Endothelial cell (in vitro differentiated cells): ENCODE measurements around the gene RNASEH2A. TPM values are rescaled to one million over a fixed set of nuclear protein-coding genes. Genes with fewer than 3 reads are reported as not detected.

Experiments used
- DNase-seq: peaks from one replicate; pipeline ENCODE4 v3.0.0; 2021; ENCODE audit warnings: low spot score
- H3K27ac Mint-ChIP-seq: one replicate; pipeline ENCODE4 v1.8.0; 2021; ENCODE audit warnings: mixed read lengths, inconsistent platforms; ENCODE audit not compliant: unreplicated experiment
- H3K27me3 Mint-ChIP-seq: one replicate; pipeline ENCODE4 v1.8.0; 2021; ENCODE audit warnings: mild to moderate bottlenecking, moderate library complexity, mixed read lengths, inconsistent platforms; ENCODE audit not compliant: unreplicated experiment
- H3K36me3 Mint-ChIP-seq: one replicate; pipeline ENCODE4 v1.8.0; 2021; ENCODE audit warnings: mild to moderate bottlenecking, low read depth, mixed read lengths, inconsistent platforms; ENCODE audit not compliant: unreplicated experiment
- H3K4me1 Mint-ChIP-seq: one replicate; pipeline ENCODE4 v1.8.0; 2021; ENCODE audit warnings: mild to moderate bottlenecking, mixed read lengths, inconsistent platforms; ENCODE audit not compliant: unreplicated experiment
- H3K4me3 Mint-ChIP-seq: one replicate; pipeline ENCODE4 v1.8.0; 2021; ENCODE audit warnings: mild to moderate bottlenecking, mixed read lengths, inconsistent platforms; ENCODE audit not compliant: unreplicated experiment
- H3K9me3 Mint-ChIP-seq: one replicate; pipeline ENCODE4 v1.8.0; 2021; ENCODE audit warnings: mixed read lengths, inconsistent platforms; ENCODE audit not compliant: unreplicated experiment
- CTCF ChIP-seq: fragments of 200-600 bp; sonication (generic); IDR thresholded peaks from one replicate; pipeline ENCODE4 v1.5.0; 2021; ENCODE audit warnings: antibody characterized with exemption; ENCODE audit not compliant: unreplicated experiment
- total RNA-seq: library from RNA; stranded (reverse); fragmentation: NEBNext Ultra II Directional; extraction: Animal tissue kit (Norgen Biotek cat#: 25700); gene quantifications from one replicate; pipeline ENCODE4 v1.2.1, GENCODE V29; 2021; ENCODE audit not compliant: unreplicated experiment

Gene RNASEH2A
- total RNA-seq, 1 donor from 2014 or later, result 26.9 TPM

- Mint-ChIP-seq H3K27ac (no peak overlapping the region), H3K4me1 (peaks cover 3% of the 10 kb centered on the region), H3K27me3 (peaks cover 20% of the 10 kb centered on the region), H3K36me3 (peaks cover 12% of the 10 kb centered on the region), H3K9me3 (no peaks in the 10 kb centered on the region), H3K4me3 (peak overlapping the region; percentile 59)
- TF ChIP-seq CTCF, result peak; percentile 68
- DNase-seq, result peak; percentile 81
Observed at GRCh38 chr19:12766051-12766521, 40.3 kb upstream of the RNASEH2A start.

GRCh38 chr19:12767150-12767549, 39.2 kb upstream of the RNASEH2A start:
- no peaks in the 10 kb centered on the region for H3K9me3 Mint-ChIP-seq
- H3K4me3 Mint-ChIP-seq, result peak overlapping the region; percentile 56
- H3K4me1 Mint-ChIP-seq, result peaks cover 3% of the 10 kb centered on the region
- no peak overlapping the region for H3K27ac Mint-ChIP-seq
- TF ChIP-seq CTCF, result no peak
- H3K36me3 Mint-ChIP-seq, result peaks cover 12% of the 10 kb centered on the region
- DNase-seq, result no peak
- peaks cover 23% of the 10 kb centered on the region for H3K27me3 Mint-ChIP-seq

GRCh38 chr19:12767666-12768065, 38.7 kb upstream of the RNASEH2A start:
- Mint-ChIP-seq H3K36me3 (peaks cover 12% of the 10 kb centered on the region), H3K4me1 (peaks cover 3% of the 10 kb centered on the region)

GRCh38 chr19:12769689-12770088, 36.7 kb upstream of the RNASEH2A start:
- Mint-ChIP-seq H3K36me3 (peaks cover 12% of the 10 kb centered on the region), H3K4me3 (peak overlapping the region; percentile 32), H3K27me3 (peaks cover 26% of the 10 kb centered on the region), H3K4me1 (peaks cover 3% of the 10 kb centered on the region), H3K27ac (no peak overlapping the region), H3K9me3 (no peaks in the 10 kb centered on the region)
- DNase-seq, result no peak
- TF ChIP-seq CTCF, result no peak

More at GRCh38 chr19:12767666-12768065, 38.7 kb upstream of the RNASEH2A start:
- Mint-ChIP-seq H3K4me3 (no peak overlapping the region), H3K27ac (no peak overlapping the region), H3K27me3 (peaks cover 23% of the 10 kb centered on the region), H3K9me3 (no peaks in the 10 kb centered on the region)
- DNase-seq, result no peak
- TF ChIP-seq CTCF, result no peak

GRCh38 chr19:12770922-12771321, 35.5 kb upstream of the RNASEH2A start:
- no peak for TF ChIP-seq CTCF
- no peak for DNase-seq
- Mint-ChIP-seq H3K36me3 (peaks cover 6% of the 10 kb centered on the region), H3K4me1 (peaks cover 3% of the 10 kb centered on the region), H3K27me3 (peaks cover 19% of the 10 kb centered on the region), H3K4me3 (no peak overlapping the region), H3K9me3 (no peaks in the 10 kb centered on the region), H3K27ac (no peak overlapping the region)
